GM18511 (cell line): ENCODE data around the gene ASIC1.

Experiments
- ATAC-seq: cut with Tn5 transposase; IDR thresholded peaks from one replicate; pipeline ENCODE4 v1.9.1; 2021; ENCODE audit warnings: mild to moderate bottlenecking, moderate library complexity; ENCODE audit not compliant: unreplicated experiment

Gene ASIC1

DNA sequence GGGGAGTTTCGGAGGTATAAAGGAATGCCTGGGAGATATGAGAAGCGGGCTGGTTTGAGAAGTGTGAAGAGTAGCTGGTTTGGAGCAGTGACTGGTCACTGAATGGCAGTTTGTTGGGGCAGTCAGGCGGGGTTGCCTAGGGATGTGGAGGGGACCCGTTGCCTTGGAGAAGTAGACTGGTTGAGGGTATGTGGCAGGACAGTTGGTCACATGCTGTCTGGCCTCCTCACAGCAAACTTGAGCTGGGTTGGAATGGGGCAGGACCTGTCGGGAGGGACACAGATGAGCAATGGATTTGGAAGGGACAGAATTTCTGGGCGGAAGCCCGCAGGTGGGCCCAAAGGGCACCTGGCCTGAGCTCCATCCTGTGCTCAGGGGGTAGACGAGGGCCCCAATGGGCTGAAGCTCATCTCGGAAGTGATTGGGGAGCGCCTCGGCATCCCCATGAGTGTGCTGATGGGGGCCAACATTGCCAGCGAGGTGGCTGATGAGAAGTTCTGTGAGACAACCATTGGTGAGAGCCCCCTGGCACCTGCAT lies 48.6 kb downstream of the ASIC1 start:
- ATAC-seq = no peak

DNA sequence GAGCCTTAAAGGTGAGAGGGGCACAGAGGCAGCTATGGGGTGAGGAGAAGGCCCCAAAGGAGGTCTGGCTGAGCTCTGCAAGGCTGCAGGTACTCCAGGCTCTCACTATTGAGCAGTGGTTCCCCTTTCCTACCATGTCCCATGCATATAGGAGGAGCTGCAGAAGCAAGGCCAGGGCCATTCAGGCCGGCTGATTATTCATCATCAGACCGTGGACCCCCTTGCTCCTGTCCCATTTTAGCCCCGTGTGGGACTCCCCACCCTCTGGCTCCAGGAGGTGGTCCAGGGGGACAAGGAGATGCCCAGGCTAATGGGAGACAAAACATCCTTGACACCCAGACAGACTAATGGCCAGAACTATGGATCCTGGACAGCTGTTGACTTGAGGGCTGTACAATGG lies 49.5 kb downstream of the ASIC1 start:
- ATAC-seq = no peak

DNA sequence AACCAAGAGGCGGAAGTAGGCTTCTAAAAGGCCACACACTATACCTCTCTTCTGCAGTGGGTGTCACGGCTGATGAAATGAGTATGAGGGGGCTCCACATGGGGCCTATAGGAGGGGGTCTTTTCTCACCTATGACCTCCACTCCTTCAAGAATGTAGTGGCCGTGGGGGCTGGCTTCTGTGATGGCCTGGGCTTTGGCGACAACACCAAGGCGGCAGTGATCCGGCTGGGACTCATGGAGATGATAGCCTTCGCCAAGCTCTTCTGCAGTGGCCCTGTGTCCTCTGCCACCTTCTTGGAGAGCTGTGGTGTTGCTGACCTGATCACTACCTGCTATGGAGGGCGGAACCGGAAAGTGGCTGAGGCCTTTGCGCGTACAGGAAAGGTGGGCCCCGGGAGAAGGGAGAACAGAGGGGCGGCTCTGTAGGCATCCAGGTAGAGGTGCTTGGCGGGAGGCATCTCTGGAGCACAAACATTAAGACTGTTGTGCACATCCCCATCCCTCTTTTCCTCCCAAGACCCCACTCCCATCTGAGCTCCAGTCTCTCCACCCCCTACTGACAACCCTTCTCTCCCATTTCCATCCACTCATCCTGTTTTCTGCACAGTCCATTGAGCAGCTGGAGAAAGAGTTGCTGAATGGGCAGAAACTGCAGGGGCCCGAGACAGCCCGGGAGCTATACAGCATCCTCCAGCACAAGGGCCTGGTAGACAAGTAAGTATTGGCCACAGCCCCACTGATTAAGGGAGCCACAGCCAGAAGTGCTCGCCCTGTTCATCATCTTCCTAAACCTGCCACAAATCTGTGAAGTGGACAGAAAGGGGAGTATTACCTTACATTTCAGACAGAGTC lies 50.2 kb downstream of the ASIC1 start:
- no peak for ATAC-seq

DNA sequence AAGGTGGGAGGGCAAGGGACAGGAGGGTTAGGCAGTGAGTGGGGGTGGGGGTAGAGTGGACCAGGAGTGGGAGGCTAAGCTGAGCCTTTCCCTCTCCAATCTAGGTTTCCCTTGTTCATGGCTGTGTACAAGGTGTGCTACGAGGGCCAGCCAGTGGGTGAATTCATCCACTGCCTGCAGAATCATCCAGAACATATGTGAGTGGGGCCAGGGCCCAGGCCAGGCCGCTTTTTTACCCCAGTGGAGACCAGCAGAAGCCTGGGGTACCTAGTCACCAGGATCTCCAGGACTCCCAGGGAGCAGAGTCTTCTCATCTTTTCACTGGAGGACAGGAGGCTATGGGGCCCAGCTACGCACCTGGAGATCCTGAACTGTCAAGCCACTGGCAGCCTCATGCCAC lies 51.9 kb downstream of the ASIC1 start:
- ATAC-seq = no peak

DNA sequence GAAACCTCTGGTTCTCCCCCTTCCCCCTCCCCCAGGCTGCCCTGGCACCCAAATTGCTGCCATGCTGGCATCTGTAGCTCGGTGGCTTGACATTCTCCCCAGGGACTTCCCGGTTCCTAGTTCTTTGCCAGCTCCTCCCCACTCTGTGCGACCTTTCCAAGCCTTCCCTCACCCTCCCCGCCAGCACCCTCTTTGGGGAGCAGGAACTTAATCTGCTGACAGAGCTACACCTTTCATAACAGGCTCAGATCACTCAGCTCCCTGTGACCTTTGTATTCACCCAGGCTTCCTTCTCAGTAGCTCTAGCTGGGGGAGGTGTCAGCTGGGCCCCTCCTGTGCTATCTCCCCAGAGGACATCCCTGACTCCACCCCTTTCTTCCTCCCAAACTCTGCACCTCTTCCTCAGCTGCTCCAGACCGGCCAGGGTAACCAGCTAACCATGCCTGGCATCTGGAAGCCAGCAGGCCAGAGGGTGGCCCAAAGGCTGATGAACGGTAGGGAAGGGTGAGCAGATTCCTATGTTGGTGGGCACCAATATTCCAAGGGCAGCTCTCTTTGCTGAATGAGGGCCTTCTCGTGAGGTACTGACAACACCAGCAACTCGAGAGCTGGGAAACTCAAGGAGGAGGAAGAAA lies 52.8 kb downstream of the ASIC1 start:
- ATAC-seq = no peak

DNA sequence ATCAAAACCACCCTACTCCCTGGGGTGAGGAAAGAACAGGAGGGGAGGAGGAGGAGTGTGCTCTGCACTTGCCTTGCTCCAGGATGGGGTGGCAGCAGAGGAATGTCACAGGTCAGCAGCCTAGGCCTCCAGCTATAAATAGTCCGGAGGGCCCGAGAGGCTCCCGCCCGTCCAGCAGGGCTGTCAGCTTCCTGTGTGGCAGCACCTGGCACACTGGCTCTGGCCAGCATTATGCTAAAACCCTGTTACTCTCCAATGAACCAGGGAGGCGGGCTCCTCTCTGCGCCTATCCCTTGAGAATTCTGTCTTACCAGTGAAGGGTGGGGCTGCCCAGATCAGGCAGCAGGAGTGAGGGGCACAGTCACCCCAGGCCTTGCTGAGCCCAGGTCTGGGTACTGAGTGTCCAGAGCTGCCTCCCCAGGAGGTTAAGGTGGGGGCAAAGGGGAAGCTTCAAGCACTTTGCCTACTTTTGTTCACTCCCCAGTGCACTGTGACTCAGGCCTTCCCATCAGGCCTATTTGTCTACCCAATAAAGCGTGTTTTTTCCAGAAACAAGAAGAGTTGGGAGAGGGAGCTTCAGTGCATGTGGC lies 53.5 kb downstream of the ASIC1 start:
- peak; percentile 28 for ATAC-seq

DNA sequence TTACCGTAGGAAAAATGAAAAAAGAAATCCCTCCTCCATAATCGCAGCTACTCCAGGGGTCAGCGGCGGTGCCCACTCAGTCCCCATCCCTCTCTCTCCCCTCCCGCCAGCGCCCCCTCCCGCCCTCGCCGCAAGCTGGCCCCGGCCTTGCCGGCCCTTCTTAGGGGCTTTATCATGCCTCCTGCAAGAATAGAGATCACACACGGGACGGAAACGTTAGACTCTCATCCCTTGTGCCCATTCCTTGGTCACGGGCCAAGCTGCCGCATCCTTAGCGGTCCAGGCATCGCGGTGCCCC lies 53.9 kb downstream of the ASIC1 start:
- peak; percentile 1 for ATAC-seq

DNA sequence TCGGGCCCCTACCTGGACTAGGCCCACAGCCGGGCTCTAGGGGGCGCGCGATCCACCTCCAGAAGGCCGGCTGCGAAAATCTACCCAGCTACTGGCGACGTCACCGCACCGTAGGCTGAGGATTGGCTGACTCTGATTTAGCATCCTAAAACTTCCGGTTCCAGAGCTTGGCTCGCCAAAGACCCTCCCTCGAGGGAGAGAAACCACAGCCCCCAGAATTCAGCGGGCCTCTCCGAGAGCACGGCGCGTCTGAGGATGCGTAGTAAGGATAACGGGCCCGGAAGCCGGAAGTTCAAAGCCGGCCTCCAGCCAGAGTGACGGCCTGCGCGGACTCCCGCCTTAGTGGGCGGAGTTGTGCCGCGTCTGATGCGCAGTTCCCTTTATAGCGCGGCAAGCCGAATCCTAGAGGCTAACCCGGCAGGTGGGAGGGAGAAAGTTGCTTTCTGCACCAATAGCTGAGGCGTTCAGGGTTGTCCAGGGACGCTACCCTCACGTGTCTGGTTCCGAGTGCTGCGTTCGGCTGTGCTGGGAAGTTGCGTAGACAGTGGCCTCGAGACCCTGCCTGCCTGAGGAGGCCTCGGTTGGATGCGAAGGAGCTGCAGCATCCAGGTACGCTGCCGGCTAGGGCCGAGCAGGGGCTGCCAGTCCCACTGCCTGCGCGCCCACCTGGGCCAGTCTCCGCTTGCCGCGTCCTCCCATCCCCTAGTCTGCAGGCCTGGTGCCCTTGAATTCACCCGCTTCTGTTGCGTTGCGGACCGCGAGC lies 54.5 kb downstream of the ASIC1 start, which contains the start of gene COX14:
Gene COX14, plus strand, starts transcription at position 544 of the 763 bp plus-strand sequence. CDS start 7,808 bp downstream, outside the sequence.
- ATAC-seq = peak; percentile 81

DNA sequence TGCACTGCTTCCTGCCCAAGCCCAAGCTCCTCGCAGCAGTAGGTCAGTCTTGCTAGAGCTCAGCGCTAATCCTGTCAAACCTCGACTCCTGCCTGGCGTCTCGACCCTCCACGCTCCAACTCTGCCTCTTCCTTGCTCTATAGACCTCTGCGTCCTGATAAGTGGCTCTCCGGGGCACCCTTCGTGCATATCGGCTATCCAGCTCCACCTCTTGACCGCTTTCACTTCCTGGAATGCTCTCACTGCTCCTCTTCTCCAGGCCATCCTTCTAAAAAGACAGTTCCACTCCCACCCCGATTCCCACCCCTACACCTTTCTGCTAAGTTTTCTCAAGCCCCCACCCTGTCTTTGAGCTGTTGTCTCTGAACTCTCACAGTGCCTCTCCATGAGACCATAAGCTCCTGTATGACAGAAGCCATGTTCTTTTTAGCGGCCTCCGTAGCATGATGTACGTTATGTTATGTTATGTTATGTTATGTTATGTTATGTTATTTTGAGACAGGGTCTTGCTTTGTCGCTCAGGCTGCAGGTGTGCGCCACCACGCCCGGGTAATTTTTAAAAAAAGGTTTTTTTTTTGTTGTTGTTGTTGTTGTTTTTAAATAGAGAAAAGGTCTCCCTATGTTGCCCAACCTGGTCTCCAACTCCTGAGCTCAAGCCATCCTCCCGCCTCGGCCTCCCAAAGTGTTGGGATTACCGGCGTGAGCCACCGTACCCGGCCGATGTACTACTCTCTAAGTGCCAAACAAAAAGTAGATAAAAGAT lies 55.2 kb downstream of the ASIC1 start:
- ATAC-seq = no peak

DNA sequence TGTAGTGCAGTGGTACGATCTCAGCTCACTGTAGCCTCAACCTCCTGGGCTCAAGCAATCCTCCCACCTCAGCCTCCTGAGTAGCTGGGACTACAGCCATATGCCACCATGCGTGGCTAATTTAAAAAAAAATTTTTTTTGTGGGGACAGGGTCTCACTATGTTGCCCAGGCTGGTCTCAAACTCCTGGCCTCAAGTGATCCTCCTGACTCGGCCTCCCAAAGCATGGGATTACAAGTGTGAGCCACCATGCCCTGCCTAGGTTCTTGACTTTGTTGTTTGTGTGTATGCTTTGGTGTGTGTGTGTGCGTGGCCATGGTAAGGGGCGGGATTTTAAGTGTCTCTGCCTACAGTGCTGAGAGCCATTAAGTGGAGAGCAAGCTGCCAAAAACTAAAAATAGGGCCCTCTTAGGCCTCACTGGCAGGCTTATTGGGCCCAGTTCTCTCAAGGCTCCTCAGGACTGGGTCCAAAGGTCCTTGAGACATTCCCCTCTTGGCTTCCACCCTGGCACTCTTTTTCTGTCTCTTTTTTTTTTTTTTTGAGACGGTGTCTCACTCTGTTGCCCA lies 59.7 kb downstream of the ASIC1 start:
- no peak for ATAC-seq

DNA sequence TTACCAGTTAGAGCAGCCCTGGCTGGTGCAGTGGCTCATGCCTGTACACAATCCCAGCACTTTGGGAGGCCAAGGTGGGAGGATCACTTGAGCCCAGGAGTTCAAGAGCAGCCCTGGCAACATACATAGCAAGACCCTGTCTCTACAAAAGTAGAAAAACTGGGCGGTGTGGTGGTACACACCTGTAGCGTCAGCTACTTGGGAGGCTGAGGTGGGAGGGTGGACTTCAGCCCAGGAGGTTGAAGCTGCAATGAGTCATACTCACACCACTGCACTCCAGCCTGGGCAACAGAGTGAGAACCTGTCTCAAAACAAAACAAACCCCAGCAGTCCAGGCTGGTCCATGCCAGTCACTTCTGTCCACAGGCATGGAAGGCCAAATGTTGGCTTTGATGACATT lies 62.0 kb downstream of the ASIC1 start:
- ATAC-seq = no peak

DNA sequence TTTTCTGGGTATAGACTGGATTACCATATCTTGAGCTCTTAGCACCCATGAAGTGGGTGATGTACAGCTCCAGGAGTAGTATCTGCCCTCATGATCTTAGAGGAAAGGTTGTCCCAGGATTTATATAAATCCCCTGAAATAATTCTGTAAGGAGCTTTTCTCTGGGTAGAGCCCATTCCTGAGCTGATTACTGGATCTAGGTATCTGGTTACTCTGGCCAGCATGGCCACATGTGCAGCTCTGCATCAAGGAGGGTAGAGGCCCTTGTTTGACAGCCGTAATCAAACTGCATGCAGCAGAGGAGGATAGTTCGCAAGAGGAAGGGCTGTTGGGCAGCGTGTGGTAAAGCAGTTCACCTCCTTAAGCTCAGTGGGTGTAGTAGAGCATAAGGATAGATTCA lies 63.1 kb downstream of the ASIC1 start:
- no peak for ATAC-seq

DNA sequence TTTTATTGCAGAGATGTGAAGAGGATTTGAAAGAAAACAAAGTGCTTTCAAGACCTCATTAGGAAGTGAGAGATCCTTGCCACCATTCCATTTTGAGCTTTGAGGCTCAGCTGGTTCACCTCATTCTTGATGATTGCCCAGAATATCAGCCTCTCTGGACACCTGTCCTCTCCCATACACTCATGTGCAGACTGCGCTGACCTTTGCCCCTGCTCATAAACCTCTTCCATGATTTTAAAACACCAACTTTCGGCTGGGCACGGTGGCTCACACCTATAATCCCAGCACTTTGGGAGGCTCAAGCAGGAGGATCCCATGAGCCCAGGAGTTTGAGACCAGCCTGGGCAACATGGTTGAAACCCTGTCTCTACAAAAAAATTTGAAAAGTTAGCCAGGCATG lies 63.6 kb downstream of the ASIC1 start:
- no peak for ATAC-seq

DNA sequence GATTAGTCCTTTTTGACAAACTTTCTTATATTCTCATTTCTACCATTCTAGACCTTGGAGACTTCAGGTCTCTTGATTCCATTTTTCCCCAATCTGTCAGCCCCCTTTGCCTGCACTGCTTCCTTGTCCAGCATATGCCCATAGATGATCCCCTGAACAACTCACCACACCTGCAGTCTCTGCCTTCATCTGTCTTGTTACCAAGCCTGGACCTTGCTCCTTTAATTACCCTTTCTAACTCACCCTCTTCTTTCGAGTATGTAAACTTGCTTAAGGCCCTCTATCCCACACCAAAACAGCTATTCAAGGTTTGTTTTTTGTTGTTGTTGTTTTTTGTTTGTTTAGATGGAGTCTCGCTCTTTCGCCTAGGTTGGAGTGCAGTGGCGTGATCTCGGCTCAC lies 64.2 kb downstream of the ASIC1 start:
- no peak for ATAC-seq

DNA sequence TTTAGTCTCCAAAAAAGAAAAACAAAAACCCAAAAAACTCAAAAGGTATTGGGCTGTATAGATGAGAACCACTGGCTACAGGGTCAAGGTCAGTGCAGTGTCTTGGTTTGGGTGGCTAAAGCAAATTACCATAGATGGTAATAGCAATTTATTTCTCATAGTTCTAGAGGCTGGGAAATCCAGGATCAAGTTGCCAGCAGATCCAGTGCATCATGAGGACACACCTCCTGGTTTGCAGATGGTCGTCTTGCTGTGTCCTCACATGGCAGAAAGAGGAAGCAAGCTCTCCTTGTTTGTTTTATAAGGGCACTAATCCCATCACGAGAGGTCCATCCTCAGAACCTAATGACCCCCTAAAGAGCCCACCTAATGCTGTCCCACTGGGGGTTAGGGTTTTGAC lies 65.8 kb downstream of the ASIC1 start:
- ATAC-seq = no peak

DNA sequence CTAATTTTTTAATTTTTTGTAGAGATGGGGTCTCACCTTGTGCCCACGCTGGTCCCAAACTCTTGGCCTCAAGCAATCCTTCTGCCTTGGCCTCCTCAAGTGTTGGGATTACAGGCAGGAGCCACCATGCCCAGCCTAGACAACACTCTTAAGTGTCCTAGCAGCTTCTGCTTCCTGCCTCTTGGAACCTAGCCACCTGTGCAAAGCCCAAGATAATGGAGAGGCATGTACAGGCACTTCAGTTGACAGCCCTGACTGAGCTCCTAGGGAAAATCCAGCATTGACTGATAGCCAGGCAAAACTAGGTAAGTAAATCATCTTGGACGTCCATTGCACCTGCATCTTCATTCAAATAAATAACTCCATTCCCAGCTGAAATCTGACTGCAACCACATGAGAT lies 70.2 kb downstream of the ASIC1 start:
- ATAC-seq = no peak

DNA sequence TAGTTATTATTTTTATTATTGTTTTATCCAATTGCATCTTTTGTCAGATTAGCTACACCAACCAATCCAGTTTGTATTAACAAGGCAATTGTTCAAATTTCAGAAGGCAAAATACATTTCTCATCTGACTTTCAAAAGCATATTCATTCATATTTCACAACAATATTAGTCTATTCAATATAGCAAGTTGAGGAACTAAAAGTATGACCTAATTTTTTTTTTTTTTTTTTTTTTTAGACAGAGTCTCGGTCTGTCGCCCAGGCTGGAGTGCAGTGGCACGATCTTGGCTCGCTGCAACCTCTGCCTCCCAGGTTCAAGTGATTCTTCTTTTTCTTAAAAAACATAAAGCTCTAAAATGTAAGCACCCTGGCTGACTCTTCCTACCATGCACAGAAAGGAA lies 71.9 kb downstream of the ASIC1 start:
- no peak for ATAC-seq

DNA sequence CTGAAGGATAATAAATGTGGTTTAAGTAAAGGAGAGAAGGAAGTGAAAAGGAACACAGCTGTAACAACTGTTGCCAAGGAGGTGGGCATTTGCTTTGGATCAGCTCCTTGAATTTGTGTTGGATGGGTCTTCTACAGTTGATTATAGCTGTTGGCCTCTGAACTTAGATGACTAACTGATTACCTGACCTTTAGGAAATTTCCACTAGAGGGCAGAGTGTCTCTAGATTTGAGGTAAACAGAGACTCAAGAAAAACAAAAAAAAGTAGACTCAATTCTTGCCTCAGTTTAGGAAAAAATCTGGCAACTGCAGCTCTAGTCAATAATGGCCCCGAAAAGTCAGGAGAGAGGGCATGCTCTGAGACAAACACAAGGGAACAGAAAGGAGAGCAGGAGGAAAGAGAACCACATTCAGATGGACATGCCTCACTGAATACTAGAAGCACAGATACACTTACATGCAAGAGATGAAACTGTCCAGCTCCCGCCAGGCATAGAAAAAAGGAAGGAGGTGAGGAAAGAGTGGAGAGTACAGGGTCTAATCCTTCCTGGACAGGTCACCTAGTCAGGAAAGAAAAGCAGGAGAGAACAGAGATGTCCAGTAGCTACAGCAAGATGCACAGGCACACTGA lies 75.2 kb downstream of the ASIC1 start:
- no peak for ATAC-seq
